HepG2 (cell line): Measurements from ENCODE around the gene SYT14. TPM values are rescaled to one million over a fixed set of nuclear protein-coding genes. Genes with fewer than 3 reads are reported as not detected.

Experiments used
- ATAC-seq: fragments of 200-7000 bp; cut with Tn5 transposase; 3 replicates; pipeline ENCODE4 v1.9.1; 2020; ENCODE audit warnings: mild to moderate bottlenecking, moderate library complexity
- BruUV-seq: library from RNA; stranded (reverse); fragments of 400-500 nt; replicated peaks from 2 replicates; lab custom pipeline; 2021; lab: Mats Ljungman, UMichigan
- CTCF ChIA-PET: fragments of 300-600 bp; formaldehyde crosslinking; extraction: SDS; loops from one replicate; lab custom pipeline; 2021; ENCODE audit warnings: low total read pairs, inconsistent platforms, low intra/inter-chr PET ratio; lab: Yijun Ruan, JAX
- POLR2A ChIA-PET: fragments of 350-600 bp; sonication (Branson Sonifier 250); formaldehyde crosslinking; loops from one replicate; lab custom pipeline; 2020; ENCODE audit warnings: antibody characterized with exemption, inconsistent platforms; lab: Yijun Ruan, JAX
- DNase-seq: peaks from one replicate; pipeline ENCODE4 v3.0.0-alpha.2; 2015; ENCODE audit warnings: low spot score
- FAIRE-seq: peaks from 3 replicates; lab custom pipeline; 2011; peaks lifted over from hg19 to GRCh38; lab: Jason Lieb, UNC
- H2AFZ ChIP-seq: one replicate; pipeline ENCODE4 v1.6.1; 2011; ENCODE audit warnings: low read length, inconsistent platforms
- H3K27ac ChIP-seq: fragments of 300-600 bp; 3 replicates; pipeline ENCODE4 v1.8.0; 2011; ENCODE audit warnings: mixed run types, mild to moderate bottlenecking, mixed read lengths, low read length, inconsistent platforms; ENCODE audit not compliant: insufficient read depth; ENCODE audit errors: extremely low read length
- H3K27me3 ChIP-seq, 2 experiments: fragments of 200-600 bp in 1 of 2; 2 replicates in 1 of 2; 3 replicates in 1 of 2; pipeline versions ENCODE4 v1.6.0 to v1.8.0; 2011; ENCODE audit warnings: low read length in 2 of 2, mild to moderate bottlenecking in 2 of 2, moderate library complexity in 2 of 2, inconsistent platforms in 1 of 2; ENCODE audit not compliant: insufficient read depth in 2 of 2, control insufficient read depth in 1 of 2
- H3K36me3 ChIP-seq, 2 experiments: fragments of 200-600 bp in 1 of 2; replicated peaks in 1 of 2; 2 replicates in 1 of 2; 3 replicates in 1 of 2; pipeline versions ENCODE4 v1.5.1 to v1.8.0; 2011; ENCODE audit warnings: low read length in 2 of 2, inconsistent platforms in 1 of 2; ENCODE audit not compliant: insufficient read depth in 2 of 2, control insufficient read depth in 1 of 2
- H3K4me1 ChIP-seq: 2 replicates; pipeline ENCODE4 v1.5.1; 2012; ENCODE audit warnings: low read length, inconsistent platforms; ENCODE audit not compliant: insufficient read depth
- H3K4me2 ChIP-seq: 2 replicates; pipeline ENCODE4 v1.6.0; 2011; ENCODE audit warnings: low read depth, low read length, inconsistent platforms
- H3K4me3 ChIP-seq, 3 experiments: fragments of 200-600 bp in 1 of 3; sonication (generic), shearing (Covaris generic) in 1 of 3; replicated peaks in 1 of 3; 2 replicates each; pipeline ENCODE4 v1.5.1; 2011 to 2016; ENCODE audit warnings: low read length in 3 of 3, inconsistent platforms in 2 of 3, low read depth in 2 of 3, mild to moderate bottlenecking in 2 of 3, control low read depth in 1 of 3, mixed read lengths in 1 of 3; ENCODE audit not compliant: insufficient read depth in 1 of 3
- H3K79me2 ChIP-seq: one replicate; pipeline ENCODE4 v1.6.1; 2011; ENCODE audit warnings: low read length, inconsistent platforms; ENCODE audit not compliant: insufficient read depth
- H3K9ac ChIP-seq: 2 replicates; pipeline ENCODE4 v1.6.0; 2011; ENCODE audit warnings: mild to moderate bottlenecking, low read depth, low read length, inconsistent platforms; ENCODE audit not compliant: insufficient read depth
- H3K9me3 ChIP-seq: 2 replicates; pipeline ENCODE4 v1.5.1; 2012; ENCODE audit warnings: mild to moderate bottlenecking, low read length
- H4K20me1 ChIP-seq: 2 replicates; pipeline ENCODE4 v1.6.0; 2011; ENCODE audit warnings: inconsistent platforms, mild to moderate bottlenecking, low read length, moderate library complexity; ENCODE audit not compliant: insufficient read depth
- MAFF ChIP-seq: IDR thresholded peaks from 2 replicates; pipeline ENCODE4 v1.6.1; 2011; ENCODE audit warnings: low read depth, low read length, improper control_type of control experiment
- MAFK ChIP-seq, 2 experiments: IDR thresholded peaks in 1 of 2; conservative IDR thresholded peaks in 1 of 2; 2 replicates each; pipeline ENCODE4 v1.6.1; 2011; ENCODE audit warnings: improper control_type of control experiment in 2 of 2, low read length in 2 of 2
- RFX1 ChIP-seq: fragments of 450-650 bp; IDR thresholded peaks from 2 replicates; pipeline ENCODE4 v1.6.1; 2017
- TAF1 ChIP-seq: sonication (generic); formaldehyde crosslinking; IDR thresholded peaks from 2 replicates; pipeline ENCODE4 v1.4.0; 2020; ENCODE audit warnings: missing genetic modification reagents
- ZNF33B ChIP-seq: sonication (generic); formaldehyde crosslinking; IDR thresholded peaks from 2 replicates; pipeline ENCODE4 v1.5.1; 2020; ENCODE audit warnings: mild to moderate bottlenecking, missing genetic modification reagents
- WGBS: methylation state at CpG from one replicate; pipeline ENCODE4 v1.1.6; 2017; ENCODE audit warnings: low lambda C conversion rate; 5-methylcytosine and 5-hydroxymethylcytosine counted together
- in situ Hi-C: cut with HindIII; loops from 2 replicates; pipeline ENCODE4 v1.10.0; 2017; ENCODE audit warnings: low pct_unique_long_range_greater_than_20kb; ENCODE audit not compliant: extremely low pct_ligation_motif_present
- intact Hi-C: fragments of 100-400 bp; cut with micrococcal nuclease; formaldehyde crosslinking; loops from one replicate; pipeline ENCODE4 v1.10.0; 2022; ENCODE audit not compliant: unreplicated experiment
- polyA plus RNA-seq, 8 experiments: library from polyadenylated mRNA; depleted of rRNA in 3 of 8; stranded (reverse) in 7 of 8; unstranded in 1 of 8; fragments of >200 nt; fragmentation: Illumina TruSeq in 4 of 8; extraction: Trizol in 4 of 8; gene quantifications; 2 replicates each; pipeline versions ENCODE4 v1.2.1 to v1.2.3, GENCODE V29; 2011 to 2016; ENCODE audit warnings: low read depth in 4 of 8, missing spikeins in 1 of 8, mixed read lengths in 1 of 8; ENCODE audit not compliant: insufficient read depth in 1 of 8
- total RNA-seq, 5 experiments: library from RNA; depleted of rRNA; stranded (reverse); fragments of >200 nt; fragmentation: Illumina TruSeq; extraction: Trizol; gene quantifications; 2 replicates each; pipeline ENCODE4 v1.2.3, GENCODE V29; 2016; ENCODE audit warnings: low read depth in 1 of 5

SYT14 gene
- total and polyA plus RNA-seq, 2 of the 13 experiments (the other 11 are each of a cell fraction or from before 2014, with no cell fraction given) = not detected

DNA sequence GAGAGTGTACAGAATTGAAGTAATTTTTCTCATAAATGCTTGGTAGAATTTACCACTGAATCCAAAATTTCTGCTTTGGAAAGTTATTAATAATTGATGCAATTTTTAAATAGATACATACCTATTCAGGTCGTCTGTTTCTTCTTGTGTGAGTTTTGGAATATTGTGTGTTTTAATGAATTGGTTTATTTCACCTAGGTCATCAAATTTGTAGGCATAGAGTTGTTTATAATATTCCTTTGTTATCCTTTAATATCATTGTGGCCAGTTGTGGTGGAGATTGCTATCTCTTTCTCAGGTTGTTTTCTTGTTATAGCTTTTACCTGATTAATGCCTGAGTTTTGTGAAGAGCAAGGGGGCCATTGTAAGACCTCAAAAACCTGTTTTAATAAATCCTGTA, 93.5 kb downstream of the SYT14 start:
- Histone ChIP-seq H3K4me2 (no peak overlapping the region), H3K27me3 (no peaks in the 10 kb centered on the region), H3K4me1 (no peaks in the 10 kb centered on the region), H3K36me3 (no peaks in the 10 kb centered on the region), H4K20me1 (no peaks in the 10 kb centered on the region), H3K27ac (no peak overlapping the region), H2AFZ (no peak overlapping the region)
- no TSS peak for BruUV-seq
- ATAC-seq (no peak), DNase-seq (no peak)
- intact Hi-C loops = no loop called here
- CTCF ChIA-PET = no interaction called here
- WGBS = 0% methylated on average over 1 of the region's 1 CpG
- in situ Hi-C loops = no loop called here
- peak; percentile 52 to 73 for TF ChIP-seq MAFK (conservative IDR thresholded peaks at IDR 0.05 in 1 of 2, IDR thresholded peaks at IDR 0.05 in 1 of 2; ENCODE audit: low read length in 2 of 2)
- no peak for TF ChIP-seq ZNF33B
- peak; percentile 53; the same call in 1 of the 2 replicates for TF ChIP-seq MAFF
- TF ChIP-seq, all 625 proteins: peak for 2
- H3K9ac ChIP-seq = no peak overlapping the region
- FAIRE-seq = no peak
- H3K4me3 ChIP-seq = no peak overlapping the region
- H3K79me2 ChIP-seq = no peaks in the 10 kb centered on the region
- no peaks in the 10 kb centered on the region for H3K9me3 ChIP-seq
- POLR2A ChIA-PET = no interaction called here

DNA sequence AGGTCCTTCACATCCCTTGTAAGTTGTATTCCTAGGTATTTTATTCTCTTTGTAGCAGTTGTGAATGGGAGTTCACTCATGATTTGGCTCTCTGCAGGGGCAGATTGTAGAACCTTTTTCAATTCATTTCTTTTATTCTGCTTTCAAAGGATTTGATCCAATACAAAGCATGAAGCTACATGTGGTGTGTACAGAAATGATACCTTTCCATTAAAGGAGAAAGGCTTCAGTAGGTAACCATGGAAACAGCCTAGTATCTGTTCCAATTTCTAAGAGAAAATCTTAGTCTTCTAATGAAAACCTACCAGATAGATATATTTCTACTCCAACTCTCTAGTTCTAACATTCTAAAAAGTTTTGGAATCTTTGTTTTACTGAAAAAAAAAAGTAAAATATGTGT, 105.0 kb downstream of the SYT14 start:
- no peaks in the 10 kb centered on the region for H3K4me1 ChIP-seq
- H3K4me3 ChIP-seq = no peak overlapping the region
- DNase-seq = no peak
- ChIA-PET CTCF (no interaction called here), POLR2A (no interaction called here)
- in situ Hi-C loops = no loop called here
- ATAC-seq = no peak
- BruUV-seq = no TSS peak
- TF ChIP-seq RFX1 = peak; percentile 11; the same call in 1 of the 2 replicates
- no peak for TF ChIP-seq TAF1 (CRISPR knock-in tag)
- no peaks in the 10 kb centered on the region for H4K20me1 ChIP-seq
- no peak overlapping the region for H3K4me2 ChIP-seq
- FAIRE-seq = no peak
- H3K27me3 ChIP-seq = no peaks in the 10 kb centered on the region
- no peak overlapping the region for H3K27ac ChIP-seq
- intact Hi-C loops = no loop called here
- no peak overlapping the region for H2AFZ ChIP-seq
- no peak overlapping the region for H3K9ac ChIP-seq
- H3K36me3 ChIP-seq = no peaks in the 10 kb centered on the region
- no peaks in the 10 kb centered on the region for H3K9me3 ChIP-seq
- H3K79me2 ChIP-seq = no peaks in the 10 kb centered on the region
